Progenitor cell of endocrine pancreas (in vitro differentiated cells): ENCODE data around the gene NEGR1. TPM values are rescaled to one million over a fixed set of nuclear protein-coding genes. Genes with fewer than 3 reads are reported as not detected.

Experiments used
- DNase-seq: peaks from one replicate; pipeline ENCODE4 v3.0.0; 2021; ENCODE audit warnings: low spot score; ENCODE audit not compliant: unreplicated experiment
- H3K27ac Mint-ChIP-seq: 2 replicates; pipeline ENCODE4 v1.8.0; 2021; ENCODE audit warnings: mild to moderate bottlenecking, moderate library complexity, mixed read lengths
- H3K27me3 Mint-ChIP-seq: 2 replicates; pipeline ENCODE4 v1.8.0; 2021; ENCODE audit warnings: mixed read lengths
- H3K36me3 Mint-ChIP-seq: 2 replicates; pipeline ENCODE4 v1.8.0; 2022; ENCODE audit warnings: mixed read lengths; ENCODE audit not compliant: insufficient read depth
- H3K4me1 Mint-ChIP-seq: 2 replicates; pipeline ENCODE4 v1.8.0; 2021; ENCODE audit warnings: low read depth, mixed read lengths
- H3K4me3 Mint-ChIP-seq: 2 replicates; pipeline ENCODE4 v1.8.0; 2021; ENCODE audit warnings: low read depth, mild to moderate bottlenecking, moderate library complexity, mixed read lengths
- H3K9me3 Mint-ChIP-seq: 2 replicates; pipeline ENCODE4 v1.8.0; 2021; ENCODE audit warnings: low read depth, mixed read lengths
- CTCF ChIP-seq: fragments of 200-600 bp; sonication (generic); IDR thresholded peaks from one replicate; pipeline ENCODE4 v1.5.0; 2021; ENCODE audit warnings: antibody characterized with exemption, mild to moderate bottlenecking; ENCODE audit not compliant: unreplicated experiment
- total RNA-seq: library from RNA; stranded (reverse); gene quantifications from 2 replicates; pipeline ENCODE4 v1.2.1, GENCODE V29; 2021

Gene NEGR1
- total RNA-seq, 1 donor from 2014 or later: 3.1 TPM

- TF ChIP-seq CTCF: no peak
- Mint-ChIP-seq H3K27ac (no peak overlapping the region), H3K4me1 (no peaks in the 10 kb centered on the region), H3K27me3 (no peaks in the 10 kb centered on the region), H3K4me3 (no peak overlapping the region), H3K36me3 (no peaks in the 10 kb centered on the region), H3K9me3 (no peaks in the 10 kb centered on the region)
- DNase-seq: no peak
Observed at GRCh38 chr1:72117621-72118020, 164.7 kb downstream of the NEGR1 start.

GRCh38 chr1:72115290-72115689, 167.0 kb downstream of the NEGR1 start:
- H3K4me1 Mint-ChIP-seq: no peaks in the 10 kb centered on the region
- no peak overlapping the region for H3K27ac Mint-ChIP-seq
- TF ChIP-seq CTCF: no peak
- no peak overlapping the region for H3K4me3 Mint-ChIP-seq
- H3K27me3 Mint-ChIP-seq: no peaks in the 10 kb centered on the region
- no peaks in the 10 kb centered on the region for H3K36me3 Mint-ChIP-seq
- H3K9me3 Mint-ChIP-seq: no peaks in the 10 kb centered on the region
- DNase-seq: no peak

DNA sequence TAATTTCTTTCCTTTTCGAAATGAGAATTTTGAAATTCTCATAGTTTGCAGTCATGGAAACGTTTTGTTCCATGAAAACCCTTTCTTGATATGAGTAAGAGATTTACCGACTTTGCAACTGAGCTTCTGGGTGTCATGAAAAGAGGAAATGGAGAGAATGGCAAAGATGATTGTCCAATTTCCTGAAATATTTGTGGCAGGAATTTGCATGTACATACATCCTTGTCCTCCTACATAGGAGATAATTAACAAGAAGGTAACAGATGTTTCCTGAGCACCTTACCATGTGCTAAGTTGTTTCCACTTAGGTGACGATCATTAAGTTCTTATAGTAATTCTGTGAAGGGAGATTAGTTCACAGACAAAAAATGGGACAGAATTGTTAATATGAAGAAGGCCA, 170.7 kb downstream of the NEGR1 start:
- no peaks in the 10 kb centered on the region for H3K36me3 Mint-ChIP-seq
- no peak overlapping the region for H3K4me3 Mint-ChIP-seq
- no peak overlapping the region for H3K27ac Mint-ChIP-seq

DNA sequence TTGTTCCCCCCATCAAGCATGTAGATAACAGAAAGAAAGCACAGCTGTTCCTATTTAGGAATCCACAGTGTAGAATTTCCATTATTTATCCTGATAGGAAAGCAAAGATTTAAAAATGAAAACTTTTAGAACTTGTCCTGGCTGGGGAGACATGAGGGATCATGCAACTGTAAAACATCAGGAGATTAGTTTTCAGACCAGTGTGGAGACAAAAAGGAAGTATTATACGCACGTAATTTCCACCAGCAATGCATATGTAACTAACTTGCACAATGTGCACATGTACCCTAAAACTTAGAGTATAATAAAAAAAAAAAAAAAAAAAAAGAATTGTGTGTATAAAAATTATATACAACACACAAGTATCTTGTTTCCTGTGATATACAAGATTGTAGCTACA, 172.4 kb downstream of the NEGR1 start:
- no peaks in the 10 kb centered on the region for H3K4me1 Mint-ChIP-seq
- no peaks in the 10 kb centered on the region for H3K27me3 Mint-ChIP-seq
- no peaks in the 10 kb centered on the region for H3K9me3 Mint-ChIP-seq
- no peak for DNase-seq
- no peak overlapping the region for H3K27ac Mint-ChIP-seq
- H3K36me3 Mint-ChIP-seq: no peaks in the 10 kb centered on the region
- TF ChIP-seq CTCF: no peak
- no peak overlapping the region for H3K4me3 Mint-ChIP-seq

More for the DNA sequence above, 170.7 kb downstream of the NEGR1 start:
- H3K27me3 Mint-ChIP-seq: no peaks in the 10 kb centered on the region
- no peaks in the 10 kb centered on the region for H3K4me1 Mint-ChIP-seq
- no peak for DNase-seq
- TF ChIP-seq CTCF: no peak
- no peaks in the 10 kb centered on the region for H3K9me3 Mint-ChIP-seq

GRCh38 chr1:72105201-72105600, 177.1 kb downstream of the NEGR1 start:
- Mint-ChIP-seq H3K4me3 (no peak overlapping the region), H3K27ac (no peak overlapping the region), H3K9me3 (no peaks in the 10 kb centered on the region), H3K4me1 (no peaks in the 10 kb centered on the region), H3K36me3 (no peaks in the 10 kb centered on the region), H3K27me3 (no peaks in the 10 kb centered on the region)
- no peak for DNase-seq
- TF ChIP-seq CTCF: no peak
